H1 (cell line): Measurements from ENCODE around the gene LCN10.

Experiments
- CBX8 ChIP-seq: fragments of 300-800, 300-1000 bp; sonication (generic); IDR thresholded peaks from 2 replicates; pipeline ENCODE4 v1.7.1; 2016; ENCODE audit warnings: low read depth, low read length, borderline replicate concordance
- TF ChIP-seq, protein P1 (sequence below), 3 experiments: IDR thresholded peaks; 1 replicate in 2 of 3; 2 replicates in 1 of 3; pipeline versions ENCODE4 v1.5.1 to v1.6.1; 2011; ENCODE audit warnings: low read length in 3 of 3, mild to moderate bottlenecking in 3 of 3, inconsistent platforms in 2 of 3, low read depth in 1 of 3, moderate library complexity in 1 of 3; ENCODE audit not compliant: insufficient read depth in 1 of 3; ENCODE audit errors: control extremely low read depth in 1 of 3

GRCh38 chr9:136769710-136770191 lies 27.0 kb upstream of the LCN10 start:
- no peak for TF ChIP-seq CBX8
- TF ChIP-seq, protein P1, sequence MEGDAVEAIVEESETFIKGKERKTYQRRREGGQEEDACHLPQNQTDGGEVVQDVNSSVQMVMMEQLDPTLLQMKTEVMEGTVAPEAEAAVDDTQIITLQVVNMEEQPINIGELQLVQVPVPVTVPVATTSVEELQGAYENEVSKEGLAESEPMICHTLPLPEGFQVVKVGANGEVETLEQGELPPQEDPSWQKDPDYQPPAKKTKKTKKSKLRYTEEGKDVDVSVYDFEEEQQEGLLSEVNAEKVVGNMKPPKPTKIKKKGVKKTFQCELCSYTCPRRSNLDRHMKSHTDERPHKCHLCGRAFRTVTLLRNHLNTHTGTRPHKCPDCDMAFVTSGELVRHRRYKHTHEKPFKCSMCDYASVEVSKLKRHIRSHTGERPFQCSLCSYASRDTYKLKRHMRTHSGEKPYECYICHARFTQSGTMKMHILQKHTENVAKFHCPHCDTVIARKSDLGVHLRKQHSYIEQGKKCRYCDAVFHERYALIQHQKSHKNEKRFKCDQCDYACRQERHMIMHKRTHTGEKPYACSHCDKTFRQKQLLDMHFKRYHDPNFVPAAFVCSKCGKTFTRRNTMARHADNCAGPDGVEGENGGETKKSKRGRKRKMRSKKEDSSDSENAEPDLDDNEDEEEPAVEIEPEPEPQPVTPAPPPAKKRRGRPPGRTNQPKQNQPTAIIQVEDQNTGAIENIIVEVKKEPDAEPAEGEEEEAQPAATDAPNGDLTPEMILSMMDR (IDR thresholded peaks at IDR 0.05; ENCODE audit: control extremely low read depth in 1 of 3, insufficient read depth in 1 of 3, low read depth in 1 of 3, low read length in 3 of 3) = peak; percentile 57 to 93 (median 72)
